Loucy (cell line): ENCODE data around the gene KCNJ12.

Experiments
- H2AFZ ChIP-seq: fragments of 200-600 bp; sonication (generic); 2 replicates; pipeline ENCODE4 v1.6.0; 2016; ENCODE audit warnings: antibody characterized with exemption, mild to moderate bottlenecking, low read length, moderate library complexity
- H3F3A ChIP-seq: fragments of 200-600 bp; 2 replicates; pipeline ENCODE4 v1.6.0; 2016; ENCODE audit warnings: antibody characterized with exemption, low read depth, mild to moderate bottlenecking
- H3K27me3 ChIP-seq: fragments of 200-600 bp; sonication (generic); 2 replicates; pipeline ENCODE4 v1.6.1; 2014; ENCODE audit warnings: low read length, mild to moderate bottlenecking; ENCODE audit not compliant: insufficient read depth, poor library complexity, severe bottlenecking
- H3K36me3 ChIP-seq: fragments of 200-600 bp; sonication (generic); 2 replicates; pipeline ENCODE4 v1.6.1; 2016; ENCODE audit warnings: low read length; ENCODE audit not compliant: insufficient read depth
- H3K4me1 ChIP-seq: fragments of 200-600 bp; sonication (generic); 2 replicates; pipeline ENCODE4 v1.5.1; 2014; ENCODE audit warnings: low read length, mild to moderate bottlenecking; ENCODE audit not compliant: insufficient read depth, poor library complexity, severe bottlenecking
- H3K4me2 ChIP-seq: fragments of 200-600 bp; sonication (generic); 2 replicates; pipeline ENCODE4 v1.6.0; 2014; ENCODE audit warnings: antibody characterized with exemption, low read length, low read depth, mild to moderate bottlenecking; ENCODE audit not compliant: poor library complexity, severe bottlenecking
- H3K4me3 ChIP-seq: fragments of 200-600 bp; sonication (generic); 2 replicates; pipeline ENCODE4 v1.5.1; 2014; ENCODE audit warnings: low read length, mild to moderate bottlenecking, mixed read lengths; ENCODE audit not compliant: poor library complexity, severe bottlenecking
- H3K79me2 ChIP-seq: fragments of 200-600 bp; sonication (generic); 2 replicates; pipeline ENCODE4 v1.6.1; 2014; ENCODE audit warnings: low read length; ENCODE audit not compliant: insufficient read depth
- H3K9ac ChIP-seq: fragments of 200-600 bp; sonication (generic); 2 replicates; pipeline ENCODE4 v1.6.0; 2014; ENCODE audit warnings: mild to moderate bottlenecking, low read depth, low read length, moderate library complexity; ENCODE audit not compliant: poor library complexity, severe bottlenecking
- H3K9me2 ChIP-seq: fragments of 200-600 bp; sonication (generic); replicated peaks from 2 replicates; pipeline ENCODE4 v1.6.1; 2016; ENCODE audit warnings: low read depth, low read length, mixed read lengths
- H3K9me3 ChIP-seq: fragments of 200-600 bp; sonication (generic); 2 replicates; pipeline ENCODE4 v1.6.1; 2014; ENCODE audit warnings: mild to moderate bottlenecking, antibody characterized with exemption, low read length, low read depth; ENCODE audit not compliant: insufficient read depth
- H4K20me1 ChIP-seq: fragments of 200-600 bp; sonication (generic); 2 replicates; pipeline ENCODE4 v1.6.0; 2014; ENCODE audit warnings: antibody characterized with exemption, low read length, mild to moderate bottlenecking; ENCODE audit not compliant: insufficient read depth, poor library complexity, severe bottlenecking
- EZH2phosphoT487 ChIP-seq: fragments of 200-600 bp; IDR thresholded peaks from 2 replicates; pipeline ENCODE4 v1.6.1; 2018; ENCODE audit warnings: antibody characterized with exemption, mild to moderate bottlenecking, moderate library complexity, borderline replicate concordance
- TF ChIP-seq, protein P1 (sequence below): fragments of 200-600 bp; sonication (generic); conservative IDR thresholded peaks from 2 replicates; pipeline ENCODE4 v1.5.1; 2014; ENCODE audit warnings: mild to moderate bottlenecking, antibody characterized with exemption, low read length

KCNJ12 gene

DNA sequence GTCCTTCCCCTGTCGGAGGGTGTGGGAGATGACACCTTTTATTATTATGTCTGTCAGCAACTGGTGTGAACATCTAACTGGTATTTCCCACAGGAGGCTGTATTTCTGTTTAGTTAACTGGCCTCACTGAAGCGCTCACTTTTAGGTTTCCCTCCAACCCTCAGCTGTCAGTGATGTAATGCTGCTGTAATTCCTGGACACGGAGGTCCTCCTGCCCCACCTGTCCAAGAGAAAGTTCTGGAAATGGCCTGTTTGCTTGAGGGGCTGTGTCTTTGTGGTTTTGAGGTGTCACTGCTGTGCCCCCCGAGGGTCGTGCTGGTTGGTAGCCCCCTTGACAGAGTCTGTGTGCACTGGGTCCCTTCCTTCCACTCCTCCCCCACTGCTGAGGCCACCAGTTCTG lies 11.5 kb downstream of the KCNJ12 start:
- Histone ChIP-seq H3K9me3 (no peaks in the 10 kb centered on the region), H4K20me1 (no peaks in the 10 kb centered on the region), H3K9me2 (no peaks in the 10 kb centered on the region), H3K4me1 (no peaks in the 10 kb centered on the region), H3K79me2 (no peaks in the 10 kb centered on the region), H2AFZ (no peak overlapping the region), H3K4me3 (no peak overlapping the region), H3K36me3 (no peaks in the 10 kb centered on the region), H3K27me3 (no peaks in the 10 kb centered on the region), H3F3A (no peaks in the 10 kb centered on the region), H3K4me2 (no peak overlapping the region), H3K9ac (no peak overlapping the region)
- TF ChIP-seq EZH2phosphoT487, result no peak
- TF ChIP-seq, protein P1, sequence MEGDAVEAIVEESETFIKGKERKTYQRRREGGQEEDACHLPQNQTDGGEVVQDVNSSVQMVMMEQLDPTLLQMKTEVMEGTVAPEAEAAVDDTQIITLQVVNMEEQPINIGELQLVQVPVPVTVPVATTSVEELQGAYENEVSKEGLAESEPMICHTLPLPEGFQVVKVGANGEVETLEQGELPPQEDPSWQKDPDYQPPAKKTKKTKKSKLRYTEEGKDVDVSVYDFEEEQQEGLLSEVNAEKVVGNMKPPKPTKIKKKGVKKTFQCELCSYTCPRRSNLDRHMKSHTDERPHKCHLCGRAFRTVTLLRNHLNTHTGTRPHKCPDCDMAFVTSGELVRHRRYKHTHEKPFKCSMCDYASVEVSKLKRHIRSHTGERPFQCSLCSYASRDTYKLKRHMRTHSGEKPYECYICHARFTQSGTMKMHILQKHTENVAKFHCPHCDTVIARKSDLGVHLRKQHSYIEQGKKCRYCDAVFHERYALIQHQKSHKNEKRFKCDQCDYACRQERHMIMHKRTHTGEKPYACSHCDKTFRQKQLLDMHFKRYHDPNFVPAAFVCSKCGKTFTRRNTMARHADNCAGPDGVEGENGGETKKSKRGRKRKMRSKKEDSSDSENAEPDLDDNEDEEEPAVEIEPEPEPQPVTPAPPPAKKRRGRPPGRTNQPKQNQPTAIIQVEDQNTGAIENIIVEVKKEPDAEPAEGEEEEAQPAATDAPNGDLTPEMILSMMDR, result no peak

- H3K27me3 ChIP-seq, result no peaks in the 10 kb centered on the region
- H3K4me2 ChIP-seq, result no peak overlapping the region
- no peaks in the 10 kb centered on the region for H3K4me1 ChIP-seq
- H3K79me2 ChIP-seq, result no peaks in the 10 kb centered on the region
- H3K36me3 ChIP-seq, result no peaks in the 10 kb centered on the region
- H2AFZ ChIP-seq, result no peak overlapping the region
- no peaks in the 10 kb centered on the region for H4K20me1 ChIP-seq
- no peaks in the 10 kb centered on the region for H3K9me3 ChIP-seq
- TF ChIP-seq EZH2phosphoT487, result no peak
- H3K9me2 ChIP-seq, result no peaks in the 10 kb centered on the region
- no peak overlapping the region for H3K4me3 ChIP-seq
- no peaks in the 10 kb centered on the region for H3F3A ChIP-seq
- H3K9ac ChIP-seq, result no peak overlapping the region
Observed at GRCh38 chr17:21388066-21388465, 11.9 kb downstream of the KCNJ12 start.

GRCh38 chr17:21388944-21389343 lies 12.8 kb downstream of the KCNJ12 start:
- no peaks in the 10 kb centered on the region for H3K9me2 ChIP-seq
- H3K4me2 ChIP-seq, result no peak overlapping the region

GRCh38 chr17:21389394-21389793 lies 13.2 kb downstream of the KCNJ12 start:
- TF ChIP-seq EZH2phosphoT487, result no peak
- TF ChIP-seq, protein P1, result no peak
- H3K4me2 ChIP-seq, result no peak overlapping the region

More at GRCh38 chr17:21388944-21389343, 12.8 kb downstream of the KCNJ12 start:
- Histone ChIP-seq H3F3A (no peaks in the 10 kb centered on the region), H4K20me1 (no peaks in the 10 kb centered on the region), H3K27me3 (no peaks in the 10 kb centered on the region), H3K9ac (no peak overlapping the region), H3K4me1 (no peaks in the 10 kb centered on the region), H3K4me3 (no peak overlapping the region), H3K36me3 (no peaks in the 10 kb centered on the region), H3K9me3 (no peaks in the 10 kb centered on the region), H2AFZ (no peak overlapping the region), H3K79me2 (no peaks in the 10 kb centered on the region)
- TF ChIP-seq, protein P1, result no peak
- no peak for TF ChIP-seq EZH2phosphoT487

More at GRCh38 chr17:21389394-21389793, 13.2 kb downstream of the KCNJ12 start:
- no peaks in the 10 kb centered on the region for H3K79me2 ChIP-seq
- no peaks in the 10 kb centered on the region for H3K9me3 ChIP-seq
- H3K9ac ChIP-seq, result no peak overlapping the region
- H3K4me3 ChIP-seq, result no peak overlapping the region
- H3K9me2 ChIP-seq, result no peaks in the 10 kb centered on the region
- H3K27me3 ChIP-seq, result no peaks in the 10 kb centered on the region
- no peaks in the 10 kb centered on the region for H4K20me1 ChIP-seq
- no peaks in the 10 kb centered on the region for H3K4me1 ChIP-seq
- no peaks in the 10 kb centered on the region for H3F3A ChIP-seq
- no peaks in the 10 kb centered on the region for H3K36me3 ChIP-seq
- H2AFZ ChIP-seq, result no peak overlapping the region
